ENCODE measurements around the gene PLCZ1.

DNA sequence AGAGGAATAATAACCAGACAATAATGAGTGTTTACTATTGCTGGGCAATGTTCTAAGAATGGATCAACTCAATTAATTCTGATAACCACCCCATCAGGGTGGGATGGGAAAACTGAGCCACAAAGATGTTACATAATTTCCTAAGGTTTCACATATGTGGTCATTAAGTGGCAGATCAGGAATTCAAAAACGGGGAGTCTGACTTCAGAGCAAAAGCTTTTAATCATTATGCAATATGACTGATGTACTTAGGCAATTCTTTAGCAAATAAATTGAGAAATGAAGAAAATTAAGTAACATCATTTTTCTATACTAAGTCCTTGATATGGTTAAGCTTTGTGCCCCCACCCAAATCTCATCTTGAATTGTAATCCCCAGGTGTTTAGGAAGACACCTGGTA, 53.4 kb downstream of the PLCZ1 start:
- TF ChIP-seq, protein P1, sequence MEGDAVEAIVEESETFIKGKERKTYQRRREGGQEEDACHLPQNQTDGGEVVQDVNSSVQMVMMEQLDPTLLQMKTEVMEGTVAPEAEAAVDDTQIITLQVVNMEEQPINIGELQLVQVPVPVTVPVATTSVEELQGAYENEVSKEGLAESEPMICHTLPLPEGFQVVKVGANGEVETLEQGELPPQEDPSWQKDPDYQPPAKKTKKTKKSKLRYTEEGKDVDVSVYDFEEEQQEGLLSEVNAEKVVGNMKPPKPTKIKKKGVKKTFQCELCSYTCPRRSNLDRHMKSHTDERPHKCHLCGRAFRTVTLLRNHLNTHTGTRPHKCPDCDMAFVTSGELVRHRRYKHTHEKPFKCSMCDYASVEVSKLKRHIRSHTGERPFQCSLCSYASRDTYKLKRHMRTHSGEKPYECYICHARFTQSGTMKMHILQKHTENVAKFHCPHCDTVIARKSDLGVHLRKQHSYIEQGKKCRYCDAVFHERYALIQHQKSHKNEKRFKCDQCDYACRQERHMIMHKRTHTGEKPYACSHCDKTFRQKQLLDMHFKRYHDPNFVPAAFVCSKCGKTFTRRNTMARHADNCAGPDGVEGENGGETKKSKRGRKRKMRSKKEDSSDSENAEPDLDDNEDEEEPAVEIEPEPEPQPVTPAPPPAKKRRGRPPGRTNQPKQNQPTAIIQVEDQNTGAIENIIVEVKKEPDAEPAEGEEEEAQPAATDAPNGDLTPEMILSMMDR (IDR thresholded peaks at IDR 0.05), result no peak
- no peak for TF ChIP-seq POLR2AphosphoS5 (IDR thresholded peaks at IDR 0.05)
- TF ChIP-seq POLR2A (IDR thresholded peaks at IDR 0.05), result no peak
- TF ChIP-seq EP300 (IDR thresholded peaks at IDR 0.05), result no peak

Measured in stomach (tissue), 4 donors.